Osteoblast (primary cell): ENCODE results near the gene DYRK3. TPM values are rescaled to one million over a fixed set of nuclear protein-coding genes. Genes with fewer than 3 reads are reported as not detected.

ENCODE experiments used
- DNase-seq: peaks from one replicate; pipeline ENCODE4 v3.0.0; 2011; ENCODE audit warnings: low spot score, mixed read lengths; ENCODE audit not compliant: insufficient read length; ENCODE audit errors: missing footprints
- H2AFZ ChIP-seq: 2 replicates; pipeline ENCODE4 v1.6.0; 2011; ENCODE audit warnings: mild to moderate bottlenecking, low read length
- H3K27ac ChIP-seq: 2 replicates; pipeline ENCODE4 v1.5.1; 2011; ENCODE audit warnings: mild to moderate bottlenecking, low read depth, low read length, moderate library complexity
- H3K27me3 ChIP-seq: 2 replicates; pipeline ENCODE4 v1.6.0; 2012; ENCODE audit warnings: mild to moderate bottlenecking, control low read depth, inconsistent platforms, low read length, moderate library complexity; ENCODE audit not compliant: insufficient read depth
- H3K36me3 ChIP-seq: 2 replicates; pipeline ENCODE4 v1.5.1; 2011; ENCODE audit warnings: mild to moderate bottlenecking, low read length, control low read depth, moderate library complexity; ENCODE audit not compliant: insufficient read depth
- H3K4me1 ChIP-seq: 2 replicates; pipeline ENCODE4 v1.5.1; 2011; ENCODE audit warnings: mild to moderate bottlenecking, low read length, control low read depth, moderate library complexity; ENCODE audit not compliant: insufficient read depth
- H3K4me2 ChIP-seq: 2 replicates; pipeline ENCODE4 v1.6.0; 2011; ENCODE audit warnings: mild to moderate bottlenecking, low read length; ENCODE audit not compliant: insufficient read depth
- H3K4me3 ChIP-seq: fragments of 200-600 bp; sonication (generic); 3 replicates; pipeline ENCODE4 v1.5.1; 2012; ENCODE audit warnings: mild to moderate bottlenecking, low read length, inconsistent platforms; ENCODE audit not compliant: insufficient read depth
- H3K79me2 ChIP-seq: 2 replicates; pipeline ENCODE4 v1.6.0; 2012; ENCODE audit warnings: mild to moderate bottlenecking, low read length, control low read depth, inconsistent platforms; ENCODE audit not compliant: insufficient read depth
- H3K9me3 ChIP-seq: 2 replicates; pipeline ENCODE4 v1.5.1; 2011; ENCODE audit warnings: low read depth, low read length, control low read depth
- H4K20me1 ChIP-seq: 2 replicates; pipeline ENCODE4 v1.6.0; 2012; ENCODE audit warnings: mild to moderate bottlenecking, low read length, control low read depth; ENCODE audit not compliant: insufficient read depth
- total RNA-seq: library from RNA; depleted of rRNA; stranded (reverse); fragments of >200 nt; gene quantifications from 2 replicates; pipeline ENCODE4 v1.2.3, GENCODE V29; 2012
- TF ChIP-seq, protein P1 (sequence below): IDR thresholded peaks from 2 replicates; pipeline ENCODE4 v1.5.1; 2011; ENCODE audit warnings: mild to moderate bottlenecking, low read depth, low read length, moderate library complexity; ENCODE audit errors: extremely low read depth

The DYRK3 gene
- total RNA-seq, 1 donor = 52.1 TPM

DNA sequence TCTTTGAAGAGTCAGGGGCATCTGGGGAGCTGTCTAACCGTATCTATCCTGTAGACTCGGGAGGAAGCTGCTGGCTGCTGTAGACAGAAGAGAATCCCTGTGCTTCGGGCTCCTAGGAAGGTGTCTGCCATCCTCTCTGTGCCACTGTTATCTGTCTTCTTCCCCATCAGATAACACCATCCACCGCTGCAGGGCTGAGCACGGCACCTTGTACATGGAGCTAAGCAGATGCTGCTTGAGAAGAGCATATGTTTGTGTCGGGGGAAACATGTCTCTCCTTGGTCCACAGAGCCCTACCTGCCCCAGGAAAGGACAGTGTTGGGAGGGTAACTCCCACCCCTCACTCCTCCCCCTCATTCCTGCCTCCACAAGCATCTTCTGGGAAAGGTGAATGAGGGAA is 48.0 kb downstream of the DYRK3 start:
- Histone ChIP-seq H3K4me1 (peaks cover 20% of the 10 kb centered on the region), H3K27me3 (peaks cover 16% of the 10 kb centered on the region), H2AFZ (no peak overlapping the region), H3K9me3 (no peaks in the 10 kb centered on the region), H4K20me1 (peaks cover 21% of the 10 kb centered on the region), H3K36me3 (no peaks in the 10 kb centered on the region), H3K4me2 (no peak overlapping the region), H3K79me2 (peaks cover 29% of the 10 kb centered on the region), H3K4me3 (no peak overlapping the region), H3K27ac (no peak overlapping the region)
- TF ChIP-seq, protein P1, sequence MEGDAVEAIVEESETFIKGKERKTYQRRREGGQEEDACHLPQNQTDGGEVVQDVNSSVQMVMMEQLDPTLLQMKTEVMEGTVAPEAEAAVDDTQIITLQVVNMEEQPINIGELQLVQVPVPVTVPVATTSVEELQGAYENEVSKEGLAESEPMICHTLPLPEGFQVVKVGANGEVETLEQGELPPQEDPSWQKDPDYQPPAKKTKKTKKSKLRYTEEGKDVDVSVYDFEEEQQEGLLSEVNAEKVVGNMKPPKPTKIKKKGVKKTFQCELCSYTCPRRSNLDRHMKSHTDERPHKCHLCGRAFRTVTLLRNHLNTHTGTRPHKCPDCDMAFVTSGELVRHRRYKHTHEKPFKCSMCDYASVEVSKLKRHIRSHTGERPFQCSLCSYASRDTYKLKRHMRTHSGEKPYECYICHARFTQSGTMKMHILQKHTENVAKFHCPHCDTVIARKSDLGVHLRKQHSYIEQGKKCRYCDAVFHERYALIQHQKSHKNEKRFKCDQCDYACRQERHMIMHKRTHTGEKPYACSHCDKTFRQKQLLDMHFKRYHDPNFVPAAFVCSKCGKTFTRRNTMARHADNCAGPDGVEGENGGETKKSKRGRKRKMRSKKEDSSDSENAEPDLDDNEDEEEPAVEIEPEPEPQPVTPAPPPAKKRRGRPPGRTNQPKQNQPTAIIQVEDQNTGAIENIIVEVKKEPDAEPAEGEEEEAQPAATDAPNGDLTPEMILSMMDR = no peak
- no peak for DNase-seq

DNA sequence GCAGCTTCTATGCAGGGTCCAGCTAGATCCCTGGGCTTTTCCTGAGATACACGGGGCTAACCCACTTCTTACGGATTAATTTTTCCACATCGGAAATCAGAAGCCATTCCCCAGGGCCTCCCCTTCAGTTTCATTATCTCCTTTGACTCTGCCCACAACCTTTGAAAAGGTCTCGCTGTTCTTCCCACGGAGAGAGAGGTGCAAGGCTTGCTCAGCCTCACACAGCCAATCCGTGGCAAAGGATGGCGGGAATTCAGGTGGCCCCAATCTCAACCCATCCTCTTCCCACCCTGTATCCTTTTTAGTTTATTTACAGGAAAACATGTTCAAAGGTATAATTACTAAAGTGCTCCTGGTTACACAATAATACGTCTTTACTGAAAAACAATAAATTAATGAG is 48.7 kb downstream of the DYRK3 start:
- TF ChIP-seq, protein P1 = no peak
- Histone ChIP-seq H3K4me2 (peak overlapping the region; percentile 82), H3K79me2 (peaks cover 36% of the 10 kb centered on the region), H4K20me1 (peaks cover 28% of the 10 kb centered on the region), H3K27me3 (peaks cover 16% of the 10 kb centered on the region), H2AFZ (peak overlapping the region; percentile 93), H3K4me1 (peaks cover 22% of the 10 kb centered on the region), H3K27ac (no peak overlapping the region), H3K9me3 (no peaks in the 10 kb centered on the region), H3K4me3 (peak overlapping the region; percentile 90), H3K36me3 (no peaks in the 10 kb centered on the region)
- no peak for DNase-seq

DNA sequence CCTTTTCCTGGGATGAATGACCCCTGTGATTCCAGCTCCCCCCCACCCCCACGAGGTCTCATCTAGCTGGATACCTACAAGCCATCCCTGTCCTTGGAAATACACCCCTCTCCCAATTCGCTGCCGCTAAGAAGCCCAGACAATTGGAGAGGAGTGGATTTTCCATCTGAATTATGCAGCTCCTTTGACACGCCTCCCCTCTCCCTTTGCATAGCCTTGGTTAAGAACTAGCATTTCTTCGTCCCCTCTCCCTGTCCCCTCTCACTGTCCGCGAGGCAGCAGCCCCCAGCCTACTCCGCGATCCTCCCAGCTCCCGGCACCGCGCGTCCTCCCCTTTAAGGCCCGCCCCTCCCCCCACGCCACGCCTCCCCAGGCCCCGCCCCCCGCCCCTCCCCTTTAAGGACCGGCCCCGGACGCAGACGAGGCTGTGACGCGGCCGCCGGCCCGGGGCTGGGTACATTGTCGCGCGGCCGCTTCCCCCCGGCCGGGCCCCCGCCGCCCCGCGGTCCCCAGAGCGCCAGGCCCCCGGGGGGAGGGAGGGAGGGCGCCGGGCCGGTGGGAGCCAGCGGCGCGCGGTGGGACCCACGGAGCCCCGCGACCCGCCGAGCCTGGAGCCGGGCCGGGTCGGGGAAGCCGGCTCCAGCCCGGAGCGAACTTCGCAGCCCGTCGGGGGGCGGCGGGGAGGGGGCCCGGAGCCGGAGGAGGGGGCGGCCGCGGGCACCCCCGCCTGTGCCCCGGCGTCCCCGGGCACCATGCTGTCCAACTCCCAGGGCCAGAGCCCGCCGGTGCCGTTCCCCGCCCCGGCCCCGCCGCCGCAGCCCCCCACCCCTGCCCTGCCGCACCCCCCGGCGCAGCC is 49.4 kb downstream of the DYRK3 start, which contains the start of gene MAPKAPK2:
MAPKAPK2 (plus strand) TSS at position 428 of the 856 bp plus-strand sequence; CDS start at position 753, 325 bp downstream.
- TF ChIP-seq, protein P1 = no peak
- peaks cover 16% of the 10 kb centered on the region for H3K27me3 ChIP-seq
- peak within 1 kb of the TSS; percentile 90 for H3K4me2 ChIP-seq
- H3K9me3 ChIP-seq = no peaks in the 10 kb centered on the region
- H3K4me3 ChIP-seq = peak within 1 kb of the TSS; percentile 90
- peaks cover 35% of the 10 kb centered on the region for H4K20me1 ChIP-seq
- peaks cover 28% of the 10 kb centered on the region for H3K4me1 ChIP-seq
- peak; percentile 99 for DNase-seq
- peak within 1 kb of the TSS; percentile 97 for H3K27ac ChIP-seq
- H2AFZ ChIP-seq = peak within 1 kb of the TSS; percentile 93
- H3K36me3 ChIP-seq = no peaks in the 10 kb centered on the region
- peaks cover 43% of the 10 kb centered on the region for H3K79me2 ChIP-seq

DNA sequence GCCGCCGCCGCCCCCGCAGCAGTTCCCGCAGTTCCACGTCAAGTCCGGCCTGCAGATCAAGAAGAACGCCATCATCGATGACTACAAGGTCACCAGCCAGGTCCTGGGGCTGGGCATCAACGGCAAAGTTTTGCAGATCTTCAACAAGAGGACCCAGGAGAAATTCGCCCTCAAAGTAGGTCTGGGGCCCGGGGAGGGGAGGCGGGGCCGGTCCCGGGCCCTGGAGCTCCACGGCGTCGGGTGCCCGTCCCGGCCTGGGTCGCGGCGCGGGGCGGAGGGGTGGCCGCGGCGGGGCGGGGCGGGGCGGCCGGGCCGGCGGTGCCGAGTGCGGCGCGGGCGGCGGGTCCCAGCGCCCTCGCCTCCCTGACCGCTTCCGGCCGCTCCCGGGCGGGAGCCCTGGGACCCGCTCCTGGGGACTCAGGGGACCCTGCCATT is 50.0 kb downstream of the DYRK3 start:
- TF ChIP-seq, protein P1 = no peak
- Histone ChIP-seq H3K27me3 (peaks cover 16% of the 10 kb centered on the region), H4K20me1 (peaks cover 41% of the 10 kb centered on the region), H2AFZ (peak overlapping the region; percentile 60), H3K4me3 (peak overlapping the region; percentile 90), H3K4me1 (peaks cover 34% of the 10 kb centered on the region), H3K9me3 (no peaks in the 10 kb centered on the region), H3K27ac (peak overlapping the region; percentile 97), H3K79me2 (peaks cover 50% of the 10 kb centered on the region), H3K36me3 (no peaks in the 10 kb centered on the region), H3K4me2 (peak overlapping the region; percentile 90)
- DNase-seq = peak; percentile 94
